SU-DHL-6 (cell line): ENCODE measurements around the gene ITSN2.
A peak's percentile ranks its signal among the peaks of the same experiment; 100 is the strongest.

Experiments used
- H2AFZ ChIP-seq: fragments of 200-600 bp; sonication (generic); 2 replicates; pipeline ENCODE4 v1.6.1; 2014; ENCODE audit warnings: low read depth, mild to moderate bottlenecking, moderate library complexity, mixed read lengths, antibody characterized with exemption, low read length; ENCODE audit not compliant: severe bottlenecking
- H3F3A ChIP-seq: fragments of 200-600 bp; shearing (Covaris generic); 2 replicates; pipeline ENCODE4 v1.6.0; 2016; ENCODE audit warnings: antibody characterized with exemption, mild to moderate bottlenecking; ENCODE audit not compliant: insufficient read depth
- H3K27ac ChIP-seq: fragments of 200-600 bp; sonication (generic); 2 replicates; pipeline ENCODE4 v1.5.1; 2016; ENCODE audit warnings: low read depth, mild to moderate bottlenecking, low read length, moderate library complexity, mixed read lengths
- H3K27me3 ChIP-seq: fragments of 200-600 bp; sonication (generic), shearing (Covaris generic); 2 replicates; pipeline ENCODE4 v1.6.0; 2014; ENCODE audit warnings: mild to moderate bottlenecking, low read length
- H3K36me3 ChIP-seq: fragments of 200-600 bp; sonication (generic); 2 replicates; pipeline ENCODE4 v1.6.1; 2014; ENCODE audit warnings: mild to moderate bottlenecking, low read length, mixed read lengths
- H3K4me2 ChIP-seq: fragments of 300-600, 200-600 bp; shearing (Covaris generic), sonication (generic); 2 replicates; pipeline ENCODE4 v1.6.0; 2014; ENCODE audit warnings: low read length, low read depth, mild to moderate bottlenecking; ENCODE audit not compliant: poor library complexity, severe bottlenecking
- H3K4me3 ChIP-seq: fragments of 200-600 bp; sonication (generic); 2 replicates; pipeline ENCODE4 v1.5.1; 2014; ENCODE audit warnings: antibody characterized with exemption, low read length, mild to moderate bottlenecking, mixed read lengths; ENCODE audit not compliant: insufficient read depth, poor library complexity, severe bottlenecking
- H3K79me2 ChIP-seq: fragments of 200-600 bp; sonication (generic); 2 replicates; pipeline ENCODE4 v1.6.1; 2014; ENCODE audit warnings: mild to moderate bottlenecking, low read length, moderate library complexity; ENCODE audit not compliant: insufficient read depth
- H3K9ac ChIP-seq: fragments of 200-600 bp; sonication (generic); 2 replicates; pipeline ENCODE4 v1.7.0; 2014; ENCODE audit warnings: mild to moderate bottlenecking, low read length
- H3K9me2 ChIP-seq: fragments of 200-600 bp; sonication (generic); replicated peaks from 2 replicates; pipeline ENCODE4 v1.6.1; 2014; ENCODE audit warnings: low read length; ENCODE audit not compliant: insufficient read depth
- H3K9me3 ChIP-seq: fragments of 200-600 bp; sonication (generic); 2 replicates; pipeline ENCODE4 v1.6.1; 2014; ENCODE audit warnings: low read length, mixed read lengths; ENCODE audit not compliant: insufficient read depth
- H4K20me1 ChIP-seq: fragments of 200-600 bp; sonication (generic); 2 replicates; pipeline ENCODE4 v1.6.1; 2014; ENCODE audit warnings: low read depth, mild to moderate bottlenecking, antibody characterized with exemption, low read length, moderate library complexity, mixed read lengths
- EZH2phosphoT487 ChIP-seq: fragments of 200-600 bp; sonication (generic), shearing (Covaris generic); conservative IDR thresholded peaks from 2 replicates; pipeline ENCODE4 v1.6.1; 2018; ENCODE audit warnings: mild to moderate bottlenecking, antibody characterized with exemption, low read length, moderate library complexity, mixed read lengths
- TF ChIP-seq, protein P1 (sequence below): fragments of 200-600 bp; sonication (generic); IDR thresholded peaks from one replicate; pipeline ENCODE4 v1.5.1; 2017; ENCODE audit warnings: antibody characterized with exemption, mild to moderate bottlenecking, low read length, moderate library complexity; ENCODE audit not compliant: insufficient read depth, poor library complexity, severe bottlenecking

Gene ITSN2

DNA sequence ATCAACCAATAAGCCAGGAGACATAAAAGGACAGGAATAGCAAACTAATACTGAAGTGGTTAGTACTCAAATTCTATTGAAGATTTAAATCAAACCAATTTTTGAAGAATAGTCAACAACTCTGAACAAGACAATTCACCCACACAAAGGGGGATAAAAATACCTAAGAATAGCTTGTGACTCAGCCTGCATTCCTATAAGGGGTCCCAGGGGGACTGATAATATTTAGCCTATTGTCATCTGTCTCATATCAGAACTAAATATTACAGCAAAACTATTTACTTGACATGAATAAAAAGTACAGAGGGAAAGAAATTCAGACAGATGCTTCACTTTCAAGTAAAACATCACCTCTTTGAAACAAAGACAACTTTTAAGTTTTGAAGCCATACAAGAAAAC lies 7.7 kb downstream of the ITSN2 start:
- H3K4me3 ChIP-seq = no peak overlapping the region
- H3K9me2 ChIP-seq = no peaks in the 10 kb centered on the region
- no peak overlapping the region for H2AFZ ChIP-seq
- peaks cover 27% of the 10 kb centered on the region for H4K20me1 ChIP-seq
- H3K27me3 ChIP-seq = no peaks in the 10 kb centered on the region
- peaks cover 97% of the 10 kb centered on the region for H3K79me2 ChIP-seq
- TF ChIP-seq, protein P1, sequence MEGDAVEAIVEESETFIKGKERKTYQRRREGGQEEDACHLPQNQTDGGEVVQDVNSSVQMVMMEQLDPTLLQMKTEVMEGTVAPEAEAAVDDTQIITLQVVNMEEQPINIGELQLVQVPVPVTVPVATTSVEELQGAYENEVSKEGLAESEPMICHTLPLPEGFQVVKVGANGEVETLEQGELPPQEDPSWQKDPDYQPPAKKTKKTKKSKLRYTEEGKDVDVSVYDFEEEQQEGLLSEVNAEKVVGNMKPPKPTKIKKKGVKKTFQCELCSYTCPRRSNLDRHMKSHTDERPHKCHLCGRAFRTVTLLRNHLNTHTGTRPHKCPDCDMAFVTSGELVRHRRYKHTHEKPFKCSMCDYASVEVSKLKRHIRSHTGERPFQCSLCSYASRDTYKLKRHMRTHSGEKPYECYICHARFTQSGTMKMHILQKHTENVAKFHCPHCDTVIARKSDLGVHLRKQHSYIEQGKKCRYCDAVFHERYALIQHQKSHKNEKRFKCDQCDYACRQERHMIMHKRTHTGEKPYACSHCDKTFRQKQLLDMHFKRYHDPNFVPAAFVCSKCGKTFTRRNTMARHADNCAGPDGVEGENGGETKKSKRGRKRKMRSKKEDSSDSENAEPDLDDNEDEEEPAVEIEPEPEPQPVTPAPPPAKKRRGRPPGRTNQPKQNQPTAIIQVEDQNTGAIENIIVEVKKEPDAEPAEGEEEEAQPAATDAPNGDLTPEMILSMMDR = no peak
- TF ChIP-seq EZH2phosphoT487 = no peak
- H3K9me3 ChIP-seq = no peaks in the 10 kb centered on the region
- H3K9ac ChIP-seq = no peak overlapping the region
- H3K4me2 ChIP-seq = peak overlapping the region; percentile 17
- H3K27ac ChIP-seq = no peak overlapping the region
- no peaks in the 10 kb centered on the region for H3K36me3 ChIP-seq
- H3F3A ChIP-seq = peaks cover 8% of the 10 kb centered on the region; the same call in 1 of the 2 replicates

DNA sequence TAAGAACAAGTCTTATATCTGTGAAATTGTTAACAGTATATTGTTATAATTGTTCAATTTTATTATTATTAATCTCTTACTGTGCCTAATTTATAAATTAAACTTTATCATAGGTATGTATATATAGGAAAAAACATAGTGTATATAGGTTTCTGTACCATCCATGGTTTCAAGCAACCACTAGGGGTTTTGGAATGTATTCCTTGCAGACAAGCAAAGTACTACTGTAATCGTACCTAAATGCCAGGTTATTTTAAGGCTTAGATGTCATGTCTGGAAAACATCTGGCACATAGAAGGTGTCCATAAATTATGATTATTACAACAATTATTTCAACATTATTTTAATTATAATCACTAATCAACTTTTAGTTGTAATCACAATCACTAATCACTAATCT lies 8.4 kb downstream of the ITSN2 start:
- Histone ChIP-seq H3K27me3 (no peaks in the 10 kb centered on the region), H3K9me2 (no peaks in the 10 kb centered on the region), H3K79me2 (peaks cover 97% of the 10 kb centered on the region), H3F3A (peaks cover 8% of the 10 kb centered on the region; the same call in 1 of the 2 replicates), H3K27ac (no peak overlapping the region), H3K4me2 (peak overlapping the region; percentile 17), H3K9ac (no peak overlapping the region), H4K20me1 (peaks cover 27% of the 10 kb centered on the region), H3K36me3 (no peaks in the 10 kb centered on the region), H3K4me3 (no peak overlapping the region), H3K9me3 (no peaks in the 10 kb centered on the region), H2AFZ (no peak overlapping the region)
- no peak for TF ChIP-seq EZH2phosphoT487
- TF ChIP-seq, protein P1 = no peak

DNA sequence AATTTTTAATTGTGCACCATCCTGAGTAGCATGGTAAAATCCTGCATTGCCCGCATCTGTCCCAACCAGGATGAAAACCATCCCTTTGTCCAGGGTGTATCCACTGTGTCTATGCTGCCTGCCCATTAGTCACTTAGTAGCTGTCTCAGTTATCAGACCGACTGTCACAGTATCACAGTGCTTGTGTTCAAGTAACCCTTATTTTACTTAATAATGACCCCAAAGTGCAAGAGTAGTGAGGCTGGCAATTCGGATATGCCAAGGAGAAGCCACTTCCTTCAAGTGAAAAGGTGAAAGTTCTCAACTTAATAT lies 8.8 kb downstream of the ITSN2 start:
- H3K4me3 ChIP-seq = no peak overlapping the region
- no peak overlapping the region for H3K27ac ChIP-seq
- peaks cover 27% of the 10 kb centered on the region for H4K20me1 ChIP-seq
- H3K79me2 ChIP-seq = peaks cover 97% of the 10 kb centered on the region
- H3K36me3 ChIP-seq = no peaks in the 10 kb centered on the region
- no peaks in the 10 kb centered on the region for H3K9me2 ChIP-seq
- no peaks in the 10 kb centered on the region for H3K27me3 ChIP-seq
- H2AFZ ChIP-seq = no peak overlapping the region
- H3K9me3 ChIP-seq = no peaks in the 10 kb centered on the region
- TF ChIP-seq, protein P1 = no peak
- no peak for TF ChIP-seq EZH2phosphoT487
- H3K4me2 ChIP-seq = no peak overlapping the region
- H3K9ac ChIP-seq = no peak overlapping the region
- H3F3A ChIP-seq = peaks cover 8% of the 10 kb centered on the region; the same call in 1 of the 2 replicates
